ENCODE results near the gene CELF2. TPM values are rescaled to one million over a fixed set of nuclear protein-coding genes. Genes with fewer than 3 reads are reported as not detected.

Gene CELF2
- total RNA-seq, 2 experiments from 2014 or later = 197 to 205 TPM

GRCh38 chr10:11208908-11209829 lies 191.5 kb downstream of the CELF2 start:
- peaks cover 86% of the 10 kb centered on the region for H3K4me1 ChIP-seq (ENCODE audit: insufficient read depth, low read length)
- peaks cover 97% of the 10 kb centered on the region for H3K36me3 Mint-ChIP-seq (ENCODE audit: low read depth)
- H3K9me3 ChIP-seq (ENCODE audit: control insufficient read depth in 1 of 2, insufficient read depth in 1 of 2, low read length in 2 of 2) = no peaks in the 10 kb centered on the region
- no peaks in the 10 kb centered on the region for H3K27me3 ChIP-seq (ENCODE audit: control insufficient read depth in 1 of 2, insufficient read depth in 2 of 2, low read length in 2 of 2)
- H3K27ac ChIP-seq (ENCODE audit: low read depth in 1 of 2, low read length in 2 of 2) = peak overlapping the region; percentile 43 to 60
- intact Hi-C loops (cut with DNase I, micrococcal nuclease) = loop anchor here in 1 of 2 experiments (5.0 kb wide), 2 partner anchors 42 to 53 kb away; no protein-coding TSS in a partner anchor
- peaks cover 80% of the 10 kb centered on the region for H3K36me3 ChIP-seq (ENCODE audit: insufficient read depth, low read length)
- H3K4me3 Mint-ChIP-seq = peak overlapping the region; percentile 82
- TF ChIP-seq CTCF (IDR thresholded peaks at IDR 0.05) = no peak
- peaks cover 99% of the 10 kb centered on the region for H3K4me1 Mint-ChIP-seq (ENCODE audit: low read depth)
- peak in 3 of 14 experiments; percentile 23 to 66 (median 59) for DNase-seq
- ChIA-PET POLR2A (interaction anchor here (0.6 to 3.5 kb wide), 10 partner anchors 8 to 467 kb away, joined by 3 to 18 read pairs (median 6); no protein-coding TSS in a partner anchor), CTCF (interaction anchor here (0.6 kb wide), 1 partner anchor 50 kb away, joined by 3 read pairs; no protein-coding TSS in a partner anchor)
- no peaks in the 10 kb centered on the region for H3K9me3 Mint-ChIP-seq
- no peaks in the 10 kb centered on the region for H3K27me3 Mint-ChIP-seq
- peak; percentile 50 for ATAC-seq (ENCODE audit: poor library complexity)
- peak overlapping the region; percentile 22 for H3K4me3 ChIP-seq (ENCODE audit: low read length)
- peak overlapping the region; percentile 81 for H3K27ac Mint-ChIP-seq

- peaks cover 98% of the 10 kb centered on the region for H3K4me1 Mint-ChIP-seq (ENCODE audit: low read depth)
- peaks cover 97% of the 10 kb centered on the region for H3K36me3 Mint-ChIP-seq (ENCODE audit: low read depth)
- H3K9me3 ChIP-seq (ENCODE audit: control insufficient read depth in 1 of 2, insufficient read depth in 1 of 2, low read length in 2 of 2) = no peaks in the 10 kb centered on the region
- DNase-seq (peak in 2 of 14 experiments; percentile 51 to 58), ATAC-seq (ENCODE audit: poor library complexity) (peak; percentile 11)
- no peaks in the 10 kb centered on the region for H3K27me3 Mint-ChIP-seq
- peaks cover 84% of the 10 kb centered on the region for H3K4me1 ChIP-seq (ENCODE audit: insufficient read depth, low read length)
- no peaks in the 10 kb centered on the region for H3K27me3 ChIP-seq (ENCODE audit: control insufficient read depth in 1 of 2, insufficient read depth in 2 of 2, low read length in 2 of 2)
- H3K9me3 Mint-ChIP-seq = no peaks in the 10 kb centered on the region
- intact Hi-C loops (cut with DNase I, micrococcal nuclease) = loop anchor here in 1 of 2 experiments (5.0 kb wide), 3 partner anchors 33 to 52 kb away; no protein-coding TSS in a partner anchor
- H3K36me3 ChIP-seq (ENCODE audit: insufficient read depth, low read length) = peaks cover 80% of the 10 kb centered on the region
- H3K4me3 ChIP-seq (ENCODE audit: low read length) = peak overlapping the region; percentile 22
- H3K4me3 Mint-ChIP-seq = peak overlapping the region; percentile 82
- ChIA-PET CTCF (interaction anchor here (0.6 kb wide), 1 partner anchor 50 kb away, joined by 3 read pairs; no protein-coding TSS in a partner anchor), POLR2A (interaction anchor here (0.6 to 3.5 kb wide), 9 partner anchors 9 to 467 kb away, joined by 3 to 18 read pairs (median 8); no protein-coding TSS in a partner anchor)
- peak overlapping the region; percentile 43 to 60 for H3K27ac ChIP-seq (ENCODE audit: low read depth in 1 of 2, low read length in 2 of 2)
- no peak for TF ChIP-seq CTCF (IDR thresholded peaks at IDR 0.05)
- H3K27ac Mint-ChIP-seq = peak overlapping the region; percentile 81
Measured at GRCh38 chr10:11209830-11210181, 192.1 kb downstream of the CELF2 start.

- no peaks in the 10 kb centered on the region for H3K9me3 ChIP-seq (ENCODE audit: control insufficient read depth in 1 of 2, insufficient read depth in 1 of 2, low read length in 2 of 2)
- DNase-seq = peak in 2 of 14 experiments; percentile 46 to 53
- TF ChIP-seq CTCF (IDR thresholded peaks at IDR 0.05) = no peak
- peak overlapping the region; percentile 43 to 60 for H3K27ac ChIP-seq (ENCODE audit: low read depth in 1 of 2, low read length in 2 of 2)
- ChIA-PET POLR2A (interaction anchor here (0.6 to 3.5 kb wide), 10 partner anchors 9 to 468 kb away, joined by 3 to 18 read pairs (median 6); no protein-coding TSS in a partner anchor), CTCF (interaction anchor here (0.6 to 1.8 kb wide), 3 partner anchors 13 to 97 kb away, joined by 3 to 4 read pairs (median 3); no protein-coding TSS in a partner anchor)
- intact Hi-C loops (cut with DNase I, micrococcal nuclease) = loop anchor here in 1 of 2 experiments (5.0 kb wide), 1 partner anchor 33 kb away; no protein-coding TSS in a partner anchor
- Mint-ChIP-seq H3K4me1 (ENCODE audit: low read depth) (peaks cover 98% of the 10 kb centered on the region), H3K27ac (peak overlapping the region; percentile 81), H3K27me3 (no peaks in the 10 kb centered on the region), H3K9me3 (no peaks in the 10 kb centered on the region), H3K4me3 (peak overlapping the region; percentile 82), H3K36me3 (ENCODE audit: low read depth) (peaks cover 97% of the 10 kb centered on the region)
- no peak for ATAC-seq (ENCODE audit: poor library complexity)
- H3K4me3 ChIP-seq (ENCODE audit: low read length) = no peak overlapping the region
- peaks cover 79% of the 10 kb centered on the region for H3K36me3 ChIP-seq (ENCODE audit: insufficient read depth, low read length)
- peaks cover 85% of the 10 kb centered on the region for H3K4me1 ChIP-seq (ENCODE audit: insufficient read depth, low read length)
- H3K27me3 ChIP-seq (ENCODE audit: control insufficient read depth in 1 of 2, insufficient read depth in 2 of 2, low read length in 2 of 2) = no peaks in the 10 kb centered on the region
Measured at GRCh38 chr10:11210211-11210922, 192.7 kb downstream of the CELF2 start.
